ENCODE measurements around the gene MPI.

GRCh38 chr15:74951006-74951405, 61.2 kb downstream of the MPI start:
- TF ChIP-seq EP300 (IDR thresholded peaks at IDR 0.05; ENCODE audit: low read depth) (no peak), CTCF (IDR thresholded peaks at IDR 0.05) (no peak)

Measured in transverse colon (tissue), 3 donors.